B cell (primary cell): ENCODE results near the gene PARN. TPM values are rescaled to one million over a fixed set of nuclear protein-coding genes. Genes with fewer than 3 reads are reported as not detected.
"Not testable (repeated sequence)": the region's sequence is repeated elsewhere in the genome, so short reads cannot be mapped to it uniquely, and the experiment has no call there.

Experiments used
- ATAC-seq: fragments of 200-7000 bp; cut with Tn5 transposase; one replicate; pipeline ENCODE4 v1.10.0; 2021; ENCODE audit warnings: low read depth, mild to moderate bottlenecking, moderate number of reproducible peaks, moderate library complexity
- CTCF ChIA-PET: fragments of 350-600 bp; sonication (Branson Sonifier 250); formaldehyde crosslinking; loops from one replicate; lab custom pipeline; 2021; ENCODE audit warnings: antibody characterized with exemption, inconsistent platforms; lab: Charles Lee
- POLR2A ChIA-PET: fragments of 350-600 bp; sonication (Branson Sonifier 250); formaldehyde crosslinking; loops from one replicate; lab custom pipeline; 2021; ENCODE audit warnings: antibody characterized with exemption; lab: Charles Lee
- DNase-seq: peaks from one replicate; pipeline ENCODE4 v3.0.0; 2013
- H2AFZ ChIP-seq: 2 replicates; pipeline ENCODE4 v1.6.1; 2012; ENCODE audit warnings: mild to moderate bottlenecking, low read depth, low read length; ENCODE audit not compliant: insufficient read depth, poor library complexity, severe bottlenecking
- H3K27ac ChIP-seq, 2 donors: 1 replicate in 1 of 2; 2 replicates in 1 of 2; pipeline ENCODE4 v1.5.1; 2012 to 2013; ENCODE audit warnings: low read length in 2 of 2, mild to moderate bottlenecking in 2 of 2, moderate library complexity in 1 of 2
- H3K27me3 ChIP-seq, 4 experiments: fragments of 200-600 bp in 1 of 4; sonication (generic) in 1 of 4; replicated peaks in 1 of 4; 1 replicate in 2 of 4; 2 replicates in 2 of 4; pipeline versions ENCODE4 v1.6.1 to v1.7.0; 2013 to 2016; ENCODE audit warnings: low read length in 3 of 4, mild to moderate bottlenecking in 2 of 4, mixed read lengths in 1 of 4, moderate library complexity in 1 of 4; ENCODE audit not compliant: insufficient read depth in 4 of 4, control insufficient read depth in 3 of 4; ENCODE audit errors: control extremely low read depth in 1 of 4
- H3K36me3 ChIP-seq, 2 experiments: replicated peaks in 1 of 2; 1 replicate in 1 of 2; 2 replicates in 1 of 2; pipeline versions ENCODE4 v1.6.1 to v1.7.1; 2013; ENCODE audit warnings: low read length in 1 of 2; ENCODE audit not compliant: insufficient read depth in 2 of 2, control insufficient read depth in 1 of 2; ENCODE audit errors: control extremely low read depth in 1 of 2, extremely low read depth in 1 of 2
- H3K4me1 ChIP-seq, 2 donors: fragments of 200-600 bp in 1 of 2; sonication (generic) in 1 of 2; 1 replicate in 1 of 2; 2 replicates in 1 of 2; pipeline versions ENCODE4 v1.5.1 to v1.6.1; 2013 to 2017; ENCODE audit warnings: low read length in 2 of 2; ENCODE audit not compliant: control insufficient read depth in 2 of 2, insufficient read depth in 2 of 2
- H3K4me2 ChIP-seq: replicated peaks from 2 replicates; pipeline ENCODE3; 2012; ENCODE audit warnings: mild to moderate bottlenecking, low read depth, low read length; ENCODE audit not compliant: poor library complexity, severe bottlenecking
- H3K4me3 ChIP-seq, 5 experiments: fragments of 200-600 bp in 1 of 5; sonication (generic) in 1 of 5; 1 replicate in 3 of 5; 2 replicates in 2 of 5; pipeline versions ENCODE4 v1.5.1 to v1.7.0; 2011 to 2016; ENCODE audit warnings: low read length in 4 of 5, mild to moderate bottlenecking in 4 of 5, low read depth in 2 of 5, control low read depth in 1 of 5, moderate library complexity in 1 of 5; ENCODE audit not compliant: insufficient read depth in 1 of 5; ENCODE audit errors: control extremely low read depth in 1 of 5, extremely low read depth in 1 of 5
- H3K79me2 ChIP-seq: fragments of 200-600 bp; sonication (generic); one replicate; pipeline ENCODE4 v1.6.0; 2016; ENCODE audit warnings: low read length; ENCODE audit not compliant: control insufficient read depth, insufficient read depth
- H3K9ac ChIP-seq: fragments of 200-600 bp; sonication (generic); 2 replicates; pipeline ENCODE4 v1.6.1; 2017; ENCODE audit warnings: mild to moderate bottlenecking, low read length, moderate library complexity
- H3K9me3 ChIP-seq, 3 donors: one replicate each; pipeline versions ENCODE4 v1.6.1 to v1.7.1; 2013; ENCODE audit warnings: low read length in 2 of 3; ENCODE audit not compliant: control insufficient read depth in 2 of 3, insufficient read depth in 1 of 3; ENCODE audit errors: control extremely low read depth in 1 of 3
- H4K20me1 ChIP-seq: 2 replicates; pipeline ENCODE4 v1.6.0; 2012; ENCODE audit warnings: mild to moderate bottlenecking, low read length; ENCODE audit not compliant: insufficient read depth, control insufficient read depth, poor library complexity, severe bottlenecking
- H3K27ac Mint-ChIP-seq: one replicate; pipeline ENCODE4 v1.8.0; 2021; ENCODE audit warnings: mixed read lengths
- H3K27me3 Mint-ChIP-seq: one replicate; pipeline ENCODE4 v1.8.0; 2021; ENCODE audit warnings: mixed read lengths
- H3K4me1 Mint-ChIP-seq: one replicate; pipeline ENCODE4 v1.8.0; 2021; ENCODE audit warnings: mixed read lengths
- H3K4me3 Mint-ChIP-seq: one replicate; pipeline ENCODE4 v1.8.0; 2021; ENCODE audit warnings: mixed read lengths
- H3K9me3 Mint-ChIP-seq: one replicate; pipeline ENCODE4 v1.8.0; 2022; ENCODE audit warnings: mixed read lengths; ENCODE audit not compliant: insufficient read depth
- CTCF ChIP-seq: fragments of 200-600 bp; IDR thresholded peaks from one replicate; pipeline ENCODE4 v1.8.0; 2022; ENCODE audit warnings: antibody characterized with exemption, mild to moderate bottlenecking
- EZH2 ChIP-seq: IDR thresholded peaks from 2 replicates; pipeline ENCODE4 v1.6.1; 2012; ENCODE audit warnings: borderline replicate concordance, low read depth, mild to moderate bottlenecking, moderate library complexity, low read length; ENCODE audit not compliant: insufficient read depth, poor library complexity, severe bottlenecking
- WGBS: methylation state at CpG from one replicate; pipeline ENCODE4 v1.1.5; 2013; ENCODE audit warnings: missing lambda C conversion rate; ENCODE audit not compliant: insufficient coverage; 5-methylcytosine and 5-hydroxymethylcytosine counted together
- intact Hi-C: fragments of 100-400 bp; cut with micrococcal nuclease; formaldehyde crosslinking; loops from one replicate; pipeline ENCODE4 v1.10.0; 2022
- polyA plus RNA-seq: library from polyadenylated mRNA; depleted of rRNA; stranded (reverse); fragments of >200 nt; gene quantifications from 2 replicates; pipeline ENCODE4 v1.2.3, GENCODE V29; 2012
- total RNA-seq, 2 donors: library from RNA; stranded (reverse); fragments of 120-200 nt in 1 of 2; gene quantifications; 1 replicate in 1 of 2; 2 replicates in 1 of 2; pipeline versions ENCODE4 v1.2.3 to v1.2.4, GENCODE V29; 2013 to 2022

Gene PARN
- total and polyA plus RNA-seq, 2 donors (not counting 1 experiment from before 2014, with no cell fraction given) = 25.3 to 62.2 TPM

- TF ChIP-seq CTCF (no peak), EZH2 (no peak)
- ChIA-PET POLR2A (no interaction called here), CTCF (no interaction called here)
- H3K36me3 ChIP-seq = no peaks in the 10 kb centered on the region
- DNase-seq (no peak), ATAC-seq (no peak)
- H3K4me1 Mint-ChIP-seq = peaks cover 6% of the 10 kb centered on the region
- H3K27me3 Mint-ChIP-seq = no peaks in the 10 kb centered on the region
- H3K9me3 Mint-ChIP-seq = no peaks in the 10 kb centered on the region
- H3K27ac Mint-ChIP-seq = no peak overlapping the region
- no peaks in the 10 kb centered on the region for H3K27me3 ChIP-seq
- intact Hi-C loops = no loop called here
- no peak overlapping the region for H3K27ac ChIP-seq
- no peak overlapping the region for H2AFZ ChIP-seq
- 97% methylated on average over 18 of the region's 18 CpGs for WGBS
- H3K4me3 ChIP-seq = no peak overlapping the region
- peaks cover 0 to 3% (median 0%) of the 10 kb centered on the region in 3 donors for H3K9me3 ChIP-seq
- H3K4me1 ChIP-seq = no peaks in the 10 kb centered on the region
- no peaks in the 10 kb centered on the region for H4K20me1 ChIP-seq
- H3K4me2 ChIP-seq = no peak overlapping the region
- H3K9ac ChIP-seq = no peak overlapping the region
- H3K4me3 Mint-ChIP-seq = no peak overlapping the region
- H3K79me2 ChIP-seq = no peaks in the 10 kb centered on the region
Observed at GRCh38 chr16:14420721-14421488, 209.2 kb downstream of the PARN start.

GRCh38 chr16:14420243-14420642, 209.8 kb downstream of the PARN start:
- H3K4me1 Mint-ChIP-seq, POLR2A ChIA-PET, ATAC-seq, DNase-seq, H4K20me1 ChIP-seq, H3K27ac ChIP-seq, H3K4me3 ChIP-seq, H3K4me3 Mint-ChIP-seq, CTCF ChIA-PET, H3K36me3 ChIP-seq, H3K9me3 ChIP-seq, H3K79me2 ChIP-seq, H3K27ac Mint-ChIP-seq, H3K4me2 ChIP-seq, H3K4me1 ChIP-seq, H2AFZ ChIP-seq, H3K27me3 ChIP-seq, intact Hi-C loops, H3K9me3 Mint-ChIP-seq, H3K27me3 Mint-ChIP-seq, H3K9ac ChIP-seq: not testable (repeated sequence)
- WGBS = 100% methylated on average over 3 of the region's 4 CpGs
